NCI-H1092 treated with DMSO at 0.1 percent for 48 hours (cell line): Measurements from ENCODE around the gene MUS81.
A peak's percentile ranks its signal among the peaks of the same experiment; 100 is the strongest.

ENCODE experiments used
- DNase-seq: peaks from one replicate; lab custom pipeline; 2025; lab: John Stamatoyannopoulos, UW

Gene MUS81

DNA sequence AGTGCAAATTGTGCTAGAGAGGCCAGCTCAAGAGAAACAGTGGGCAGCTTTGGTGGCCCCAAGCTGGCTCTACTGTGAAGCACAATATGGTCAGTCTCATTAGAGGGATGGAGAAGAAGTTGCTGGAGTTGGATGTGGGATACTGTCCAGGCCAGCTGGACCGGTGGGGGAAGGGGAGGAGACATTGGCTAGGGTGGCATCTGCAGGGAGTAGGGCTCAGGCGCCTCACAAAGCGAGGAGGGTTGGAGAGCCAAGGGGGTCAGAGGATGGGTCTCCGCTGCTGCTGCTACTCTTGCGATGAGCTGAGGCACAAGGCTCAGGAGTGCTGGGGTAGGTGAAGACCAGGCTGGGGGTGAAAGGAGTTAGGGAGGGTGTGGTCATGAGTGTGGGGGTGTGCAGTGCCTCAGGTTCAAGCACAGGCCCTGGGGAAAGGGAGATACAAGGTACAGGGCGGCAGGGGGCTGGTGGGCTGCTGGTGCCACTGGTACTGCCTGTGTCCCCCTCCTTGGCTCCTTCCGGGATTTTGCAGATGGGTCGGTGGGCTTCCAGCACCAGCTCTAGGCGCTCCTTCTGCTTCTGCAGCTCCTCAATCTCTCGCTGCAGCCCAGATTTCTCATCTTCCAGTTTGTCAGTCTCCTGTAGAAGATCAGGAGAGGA is 32.6 kb downstream of the MUS81 start:
- DNase-seq: no peak

DNA sequence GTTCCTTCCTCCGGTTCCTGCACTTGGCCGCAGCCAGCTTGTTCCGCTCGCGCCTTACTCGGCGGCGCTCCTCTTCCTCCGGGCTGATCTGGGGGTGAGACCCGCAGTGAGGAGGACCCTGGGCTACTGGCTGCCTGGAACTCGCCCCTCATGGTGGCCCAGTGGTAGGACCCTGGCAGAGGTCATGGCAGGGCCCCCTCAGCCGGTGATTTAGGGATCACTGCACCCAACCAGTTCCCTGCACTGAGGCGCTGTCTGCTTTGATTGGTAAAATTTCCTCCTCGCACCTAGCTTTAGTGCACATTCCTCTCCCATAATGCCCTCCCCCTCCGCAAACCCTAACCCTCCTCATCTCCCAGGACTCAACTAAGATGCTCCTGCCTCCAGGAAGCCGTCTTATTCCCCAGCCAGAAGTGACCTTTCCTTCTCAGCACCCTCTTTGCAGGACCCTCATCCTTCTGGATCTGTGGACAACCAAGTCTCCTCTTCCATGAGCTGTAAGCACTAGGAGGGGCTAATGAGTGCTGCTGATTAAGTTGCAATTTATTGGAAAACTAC is 33.9 kb downstream of the MUS81 start:
- DNase-seq: no peak

DNA sequence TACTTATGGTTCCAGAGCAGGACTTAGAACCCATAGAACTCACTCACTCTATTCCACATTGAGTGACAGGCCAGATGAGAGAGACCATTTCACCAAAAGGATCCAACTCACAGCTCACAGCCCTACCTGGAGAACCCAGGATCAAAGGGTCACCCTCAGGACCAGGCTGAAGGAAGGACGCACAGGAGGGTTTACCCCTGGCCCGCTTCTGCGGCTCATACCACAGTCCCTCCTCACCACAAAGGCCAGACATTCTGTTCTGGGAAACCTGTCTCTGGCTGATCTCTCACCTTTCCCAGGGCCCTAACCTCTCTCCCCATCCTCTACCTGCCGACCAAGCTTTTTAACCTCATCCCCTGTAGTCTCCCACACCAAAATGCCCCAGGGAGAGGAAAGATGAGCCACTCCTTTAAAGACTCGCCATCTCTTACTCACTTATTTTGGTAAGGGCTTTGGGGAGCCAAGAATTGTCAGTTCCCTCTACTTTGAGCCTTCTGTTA is 35.3 kb downstream of the MUS81 start:
- no peak for DNase-seq

DNA sequence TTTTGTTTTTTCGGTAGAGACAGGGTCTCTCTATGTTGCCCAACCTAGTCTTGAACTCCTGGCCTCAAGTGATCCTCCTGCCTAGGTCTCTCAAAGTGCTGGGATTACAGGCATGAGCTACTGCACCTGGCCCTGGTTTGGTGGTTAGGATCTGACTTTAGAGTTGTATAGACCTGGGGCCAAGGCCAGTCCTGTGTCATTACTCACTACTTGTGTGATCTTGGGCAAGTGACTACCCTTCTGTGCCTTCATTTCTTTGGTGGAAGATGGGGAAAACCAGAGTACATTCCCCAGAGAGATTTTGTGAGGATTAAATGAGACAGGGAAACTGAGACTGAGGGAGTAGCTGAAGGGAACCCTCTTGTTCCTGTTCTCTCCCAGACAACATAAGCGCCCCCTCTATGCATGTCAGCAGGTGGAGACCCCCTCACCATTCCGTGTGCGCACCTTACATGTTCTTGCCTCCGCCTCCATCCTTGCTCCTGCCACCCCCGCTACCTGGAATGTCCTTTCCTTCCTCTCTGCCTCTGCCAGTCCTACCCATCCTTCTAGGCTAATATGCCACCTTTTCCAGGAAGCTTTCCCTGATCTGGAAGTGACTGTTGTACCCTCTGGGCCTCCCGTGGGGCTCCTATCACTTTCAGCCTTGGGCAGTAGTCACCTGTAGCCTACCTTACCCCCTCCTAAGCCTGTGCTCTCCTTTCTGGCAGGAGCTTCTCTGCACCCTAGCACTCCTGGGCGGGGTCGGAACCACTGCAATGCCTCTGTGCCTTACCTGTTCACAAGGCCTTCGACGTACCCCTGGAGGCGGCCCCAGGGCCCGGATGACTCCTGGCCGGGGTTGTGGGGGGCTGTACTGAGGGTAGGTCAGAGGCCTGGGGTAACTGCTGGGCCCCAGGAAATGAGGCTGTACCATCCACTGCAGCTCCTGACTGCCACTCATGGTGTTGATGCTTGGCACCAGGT is 36.1 kb downstream of the MUS81 start:
- no peak for DNase-seq

DNA sequence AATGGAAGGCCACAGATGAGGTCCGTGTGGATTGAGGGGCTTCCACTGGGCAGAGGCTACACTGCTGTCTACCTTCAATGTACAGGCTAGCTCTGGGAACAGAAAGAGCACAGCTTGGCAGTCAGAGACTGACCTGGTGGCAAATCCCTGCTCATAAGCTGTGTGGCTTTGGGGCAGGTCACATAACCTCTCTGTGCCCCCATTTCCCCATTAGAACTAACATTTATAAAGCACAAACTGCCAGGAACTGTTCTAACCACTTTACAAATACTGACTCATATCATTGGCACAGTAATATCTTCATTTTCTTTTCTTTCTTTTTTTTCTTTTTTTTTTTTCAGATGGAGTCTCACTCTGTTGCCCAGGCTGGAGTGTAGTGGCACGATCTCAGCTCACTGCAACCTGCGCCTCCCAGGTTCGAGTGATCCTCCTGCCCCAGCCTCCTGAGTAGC is 36.8 kb downstream of the MUS81 start:
- no peak for DNase-seq

DNA sequence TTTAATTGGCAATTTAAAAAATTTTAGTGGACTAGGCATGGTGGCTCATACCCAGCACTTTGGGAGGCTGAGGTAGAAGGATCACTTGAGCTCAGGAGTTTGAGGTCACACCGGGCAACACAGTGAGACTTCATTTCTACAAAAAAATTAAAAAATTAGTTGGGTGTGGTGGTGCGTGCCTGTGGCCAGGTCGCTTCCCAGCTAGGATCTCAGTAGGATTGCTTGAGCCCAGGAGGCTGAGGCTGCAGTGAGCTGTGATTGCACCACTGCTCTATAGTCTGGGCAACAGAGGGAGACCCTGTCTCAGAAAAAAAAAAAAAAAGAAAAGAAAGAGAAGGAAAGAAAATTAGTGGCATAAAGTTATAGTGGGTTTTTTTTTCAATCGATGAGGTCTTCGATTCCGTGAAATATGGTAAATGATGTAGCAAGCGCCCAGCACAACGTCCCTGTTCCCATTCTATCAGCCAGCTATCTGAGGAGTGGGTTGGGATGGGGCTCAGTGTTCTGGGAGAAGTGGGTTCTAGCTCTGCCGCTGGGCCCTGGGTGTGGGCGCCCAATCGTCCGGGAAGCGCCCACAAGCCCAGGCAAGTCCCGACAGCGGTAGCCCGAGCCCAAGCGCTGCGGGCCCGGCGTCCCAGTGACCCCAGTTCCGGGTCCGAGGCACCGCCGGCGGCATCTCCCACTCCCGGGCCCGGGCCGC is 38.6 kb downstream of the MUS81 start:
- DNase-seq: no peak

DNA sequence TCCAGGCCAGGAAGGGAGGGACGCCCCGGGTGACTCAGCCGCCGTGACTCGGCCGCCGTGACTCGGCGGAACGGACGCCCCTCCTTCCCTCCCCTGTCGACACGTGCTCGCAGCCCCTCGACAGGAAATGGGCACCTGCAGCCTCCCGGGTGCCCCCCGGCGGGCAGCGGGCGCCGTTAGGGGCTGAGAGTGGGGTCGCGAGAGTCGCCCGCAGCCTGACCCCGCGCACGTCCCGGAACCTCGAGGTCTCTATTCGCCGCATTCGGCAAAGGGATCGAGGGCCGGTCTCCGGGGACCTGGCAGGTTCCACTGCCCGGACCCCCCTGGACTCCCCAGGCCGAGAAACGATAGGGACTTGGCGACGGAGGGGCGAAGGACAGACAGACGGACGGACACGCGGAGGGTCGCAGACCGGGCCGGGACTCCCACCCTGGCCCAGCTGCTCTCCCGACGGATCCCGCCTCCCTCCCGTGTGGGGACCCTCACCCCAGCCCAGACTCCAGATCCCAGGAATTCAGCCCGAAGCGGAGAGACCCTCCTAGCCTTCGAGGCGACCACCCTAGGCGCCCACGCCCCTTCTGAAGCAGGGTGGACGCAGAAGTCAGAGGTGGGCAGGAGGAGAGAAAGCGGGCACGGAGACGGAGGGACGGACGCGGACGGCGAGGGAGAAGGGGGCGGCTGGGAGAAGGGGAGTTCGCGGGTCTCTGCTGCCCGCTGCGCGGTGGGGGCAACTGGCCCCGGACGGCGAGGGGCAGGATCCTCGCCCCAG is 39.3 kb downstream of the MUS81 start:
- DNase-seq: no peak

DNA sequence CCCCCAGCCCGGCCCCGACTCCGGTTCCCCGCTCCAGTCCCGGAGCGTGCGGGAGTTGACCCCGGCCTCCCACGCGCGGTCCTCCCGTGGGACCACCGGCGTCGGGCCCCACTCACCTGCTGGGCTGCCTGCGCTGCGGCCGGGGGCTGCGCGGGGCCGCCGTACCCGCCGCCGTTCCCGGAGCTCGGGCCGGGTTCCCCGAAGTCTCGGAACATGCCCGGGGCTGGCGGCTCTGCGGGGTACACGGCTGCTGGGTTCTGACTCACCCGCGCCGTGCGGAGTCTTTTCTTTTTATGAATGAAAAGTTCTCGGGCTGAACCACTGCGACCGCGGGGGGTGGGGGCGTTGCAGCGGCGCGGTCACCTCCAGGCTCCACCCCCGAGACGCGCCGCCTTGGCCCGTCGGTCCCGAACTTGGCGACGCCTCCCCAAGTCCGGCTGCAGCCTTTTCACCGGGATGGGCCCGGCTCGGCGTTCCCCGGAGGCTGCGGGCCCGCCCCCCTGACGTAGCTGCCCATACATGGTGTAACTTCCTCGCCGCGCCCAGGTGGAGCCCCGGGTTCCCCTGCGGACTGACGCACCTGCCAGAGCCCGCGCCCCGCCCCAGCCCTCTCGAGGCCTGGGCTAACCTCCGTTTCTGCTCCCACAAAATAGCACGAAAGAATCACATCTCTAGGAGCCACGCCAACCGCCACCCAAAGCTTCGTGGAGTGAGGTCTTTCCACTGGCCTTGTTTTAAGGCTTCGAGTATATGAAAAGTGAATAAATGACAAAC is 40.1 kb downstream of the MUS81 start, which contains the start of gene FOSL1:
Gene FOSL1, minus strand, starts transcription at position 264 of the 774 bp plus-strand sequence. Its CDS starts 49 bp downstream, at position 215.
- DNase-seq: no peak

DNA sequence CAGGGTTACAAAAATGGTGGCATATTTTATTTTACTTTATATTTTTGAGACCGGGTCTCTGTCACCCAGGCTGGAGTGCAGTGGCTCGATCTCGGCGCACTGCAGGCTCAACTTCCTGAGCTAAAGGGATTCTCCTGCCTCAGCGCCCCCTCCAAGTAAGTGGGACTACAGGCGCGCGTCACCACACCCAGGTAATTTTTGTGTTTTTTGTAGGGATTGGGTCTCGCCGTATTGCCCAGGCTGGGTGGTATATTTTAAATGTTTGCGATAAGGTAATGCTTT is 40.6 kb downstream of the MUS81 start:
- DNase-seq: no peak

DNA sequence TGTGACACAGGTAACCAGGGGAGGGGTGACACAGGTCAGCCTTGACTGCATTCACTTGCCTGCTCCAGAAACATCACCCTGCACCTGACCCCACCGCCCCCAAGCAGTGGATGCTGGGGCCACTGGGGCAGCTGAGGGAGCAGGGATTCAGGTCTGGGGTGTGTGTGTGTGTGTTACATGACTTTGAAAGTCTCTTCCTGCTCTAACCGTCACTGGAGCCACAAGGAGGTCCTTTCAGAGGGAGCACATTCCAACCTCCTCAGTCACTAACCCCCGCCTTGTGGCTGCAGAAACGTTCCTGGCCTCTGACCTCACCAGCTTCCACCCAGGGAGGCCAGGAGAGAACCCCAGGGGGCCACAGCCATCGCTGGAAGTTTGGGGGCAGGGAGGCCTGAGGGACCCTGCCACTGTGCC is 42.8 kb downstream of the MUS81 start:
- DNase-seq: no peak

DNA sequence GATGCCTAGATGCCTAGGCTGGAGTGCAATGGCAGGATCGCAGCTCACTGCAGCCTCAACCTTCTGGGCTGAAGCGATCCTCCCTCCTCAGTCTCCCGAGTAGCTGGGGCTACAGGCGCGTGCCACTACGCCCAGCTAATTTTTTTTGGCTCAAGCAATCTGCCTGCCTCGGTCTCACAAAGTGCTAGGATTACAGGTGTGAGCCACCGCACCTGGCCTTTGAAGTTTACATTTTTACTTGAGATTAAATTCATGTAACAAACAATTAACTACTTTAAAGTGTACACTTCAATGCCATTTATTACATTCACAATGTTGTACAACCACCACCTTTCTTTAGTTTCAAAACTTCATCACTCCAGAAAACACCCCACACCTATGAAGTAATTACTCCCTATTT is 43.5 kb downstream of the MUS81 start:
- DNase-seq: no peak

DNA sequence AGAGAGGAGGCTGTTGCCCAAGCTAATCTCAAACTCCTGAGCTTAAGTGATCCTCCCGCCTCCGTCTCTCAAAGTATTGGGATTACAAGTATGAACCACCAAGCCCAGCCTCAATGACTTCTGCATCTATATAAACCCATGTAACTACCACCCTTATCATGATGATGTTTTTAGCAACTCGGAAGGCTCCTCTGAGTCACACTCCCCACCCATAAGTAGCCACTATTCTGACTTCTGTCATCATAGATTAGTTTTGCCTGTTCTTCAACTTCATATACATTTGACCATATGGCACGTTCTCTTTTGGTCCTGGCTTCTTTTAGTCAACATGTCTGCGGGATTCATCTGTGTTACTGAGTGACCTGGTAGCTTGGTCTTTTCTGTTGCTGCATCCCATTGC is 46.4 kb downstream of the MUS81 start:
- DNase-seq: no peak

DNA sequence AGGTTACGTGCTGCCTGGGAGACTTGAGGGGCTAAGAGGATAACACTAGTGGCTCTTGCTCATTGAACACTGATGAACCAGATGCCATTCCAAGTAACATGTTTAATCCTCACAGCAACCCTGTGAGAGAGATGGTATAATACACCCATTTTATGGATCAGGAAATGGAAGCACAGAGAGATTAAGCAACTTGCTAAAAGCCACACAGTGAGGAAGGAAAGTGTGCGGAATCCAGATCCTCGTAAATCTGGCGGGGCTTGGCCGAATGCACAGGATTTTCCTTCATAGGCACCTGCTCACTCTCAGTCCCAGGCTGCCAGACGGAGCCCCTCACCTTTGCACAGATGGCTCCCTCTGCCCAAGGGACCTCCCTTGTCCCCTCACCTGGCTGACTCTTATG is 47.6 kb downstream of the MUS81 start:
- DNase-seq: no peak

DNA sequence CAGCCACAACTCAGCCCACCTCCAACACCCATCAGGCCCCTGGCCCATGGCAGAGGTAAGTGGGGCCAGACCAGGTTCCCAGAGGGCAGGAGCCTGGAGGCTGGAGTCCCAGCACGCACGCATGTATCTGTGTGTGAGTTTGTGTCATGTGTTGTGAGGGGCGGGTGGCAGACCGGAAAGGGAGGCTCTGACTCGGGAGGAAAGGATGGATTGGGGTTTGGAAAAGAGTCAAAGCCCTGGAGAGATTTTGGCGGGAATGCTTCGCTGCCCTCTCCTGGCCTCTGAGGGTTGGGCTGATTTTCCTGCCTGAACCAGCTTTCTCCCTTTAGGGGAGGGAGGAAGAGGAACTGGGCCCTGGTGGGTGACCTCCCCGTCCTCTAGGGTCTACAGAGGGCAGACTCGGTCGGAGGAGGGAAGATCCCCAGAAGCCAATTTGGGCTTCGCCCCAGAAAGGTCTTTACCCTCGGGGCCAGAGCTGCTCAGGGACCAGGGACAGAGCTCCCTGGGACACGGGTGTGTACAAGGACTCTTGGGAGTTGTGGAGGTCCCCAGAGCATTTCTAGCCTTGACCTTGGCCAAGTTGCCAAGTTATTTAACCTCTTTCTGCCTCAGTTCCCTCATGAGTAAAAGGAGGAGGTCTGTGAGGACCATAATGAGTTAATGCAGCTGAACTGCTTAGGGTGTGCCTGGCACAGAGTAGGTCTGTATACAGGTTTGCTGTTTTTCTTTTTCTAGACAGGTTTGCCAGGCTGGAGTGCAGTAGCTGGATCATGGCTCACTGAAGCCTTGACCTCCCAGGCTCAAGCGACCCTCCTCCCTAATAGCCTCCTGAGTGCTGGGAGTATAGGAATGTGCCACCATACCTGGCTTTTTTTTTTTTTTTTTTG is 51.7 kb downstream of the MUS81 start:
- DNase-seq: peak; percentile 57

DNA sequence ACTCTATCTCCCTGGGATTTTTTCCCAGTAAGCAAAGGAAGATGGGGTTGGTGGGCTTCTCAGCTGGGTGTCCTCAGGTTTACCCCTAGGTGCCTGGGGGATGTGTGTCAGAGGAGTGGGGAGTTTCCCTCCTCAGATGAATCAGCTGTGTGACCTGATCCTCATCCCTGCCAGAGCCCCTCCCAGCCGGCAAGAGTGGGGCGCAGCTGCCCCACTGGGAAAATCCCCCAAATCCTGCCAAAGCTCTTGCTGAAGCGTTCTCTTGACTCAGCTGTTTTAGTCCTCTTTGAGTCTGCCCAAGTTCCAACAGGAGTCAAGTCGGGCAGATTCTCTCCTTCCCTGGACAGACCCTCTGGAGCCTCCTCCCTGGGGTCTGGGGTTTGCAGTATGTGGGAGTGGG is 52.6 kb downstream of the MUS81 start:
- no peak for DNase-seq

DNA sequence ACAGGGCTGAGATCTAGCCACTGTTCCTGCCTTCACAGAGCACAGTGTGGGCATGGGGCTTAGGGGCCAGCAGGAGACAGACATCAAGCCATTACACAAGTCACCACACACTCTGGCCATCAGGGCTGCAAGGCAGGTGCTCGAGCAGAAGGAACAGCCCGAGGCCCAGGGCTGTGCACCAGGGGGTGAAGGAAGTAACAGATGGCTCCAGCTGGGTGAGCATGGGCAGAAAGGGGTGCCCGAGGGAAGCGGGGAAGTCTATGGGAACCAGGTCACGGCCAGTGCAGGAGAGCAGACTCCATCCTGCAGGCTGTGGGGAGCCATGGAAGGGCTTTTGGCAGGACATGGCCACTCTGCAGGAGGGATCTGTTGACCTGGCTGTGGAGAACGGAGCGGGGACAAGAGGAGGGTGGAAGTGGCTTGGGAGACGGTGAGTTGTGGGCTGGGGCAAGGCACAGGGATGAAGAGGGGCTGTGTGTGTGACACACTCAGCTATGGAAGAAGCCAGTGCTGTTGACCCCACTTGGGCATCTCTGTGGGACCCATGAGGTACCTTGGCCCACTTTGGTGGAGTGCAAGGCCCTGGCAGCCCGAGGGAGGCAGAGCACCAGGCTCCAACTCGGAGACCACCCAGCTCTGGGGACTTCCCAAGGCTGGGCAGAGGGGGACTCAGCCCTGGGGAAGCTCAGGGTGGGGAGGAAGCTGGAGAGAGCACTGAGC is 55.0 kb downstream of the MUS81 start:
- DNase-seq: no peak

DNA sequence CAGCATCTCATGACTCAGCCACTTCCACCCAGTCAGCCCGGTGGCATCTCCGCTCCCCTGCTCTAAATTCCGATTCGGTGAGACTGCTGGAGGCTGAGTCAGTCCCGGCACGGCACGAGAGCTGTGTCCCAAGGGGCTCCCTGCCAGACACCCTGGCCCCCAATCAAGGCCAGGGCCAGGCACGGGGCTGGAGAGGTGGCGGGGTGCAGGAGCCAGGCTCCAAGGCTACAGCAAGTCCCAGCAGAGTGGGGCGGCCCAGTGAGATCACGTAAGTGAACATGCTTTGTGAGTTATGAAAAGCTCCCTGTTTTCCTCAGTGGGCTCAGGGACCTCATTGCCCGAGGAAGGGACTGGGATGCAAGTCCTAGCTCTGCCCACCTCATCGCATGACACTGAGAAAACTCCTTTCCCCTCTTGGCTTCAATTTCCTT is 55.6 kb downstream of the MUS81 start:
- DNase-seq: no peak
